Measurements from ENCODE around the gene RAB20. TPM values are rescaled to one million over a fixed set of nuclear protein-coding genes. Genes with fewer than 3 reads are reported as not detected.

The RAB20 gene
- total RNA-seq, 1 donor from 2014 or later: 8.2 TPM

- FAIRE-seq (no peak), DNase-seq (ENCODE audit: low read depth) (no peak)
- TF ChIP-seq, protein P1, sequence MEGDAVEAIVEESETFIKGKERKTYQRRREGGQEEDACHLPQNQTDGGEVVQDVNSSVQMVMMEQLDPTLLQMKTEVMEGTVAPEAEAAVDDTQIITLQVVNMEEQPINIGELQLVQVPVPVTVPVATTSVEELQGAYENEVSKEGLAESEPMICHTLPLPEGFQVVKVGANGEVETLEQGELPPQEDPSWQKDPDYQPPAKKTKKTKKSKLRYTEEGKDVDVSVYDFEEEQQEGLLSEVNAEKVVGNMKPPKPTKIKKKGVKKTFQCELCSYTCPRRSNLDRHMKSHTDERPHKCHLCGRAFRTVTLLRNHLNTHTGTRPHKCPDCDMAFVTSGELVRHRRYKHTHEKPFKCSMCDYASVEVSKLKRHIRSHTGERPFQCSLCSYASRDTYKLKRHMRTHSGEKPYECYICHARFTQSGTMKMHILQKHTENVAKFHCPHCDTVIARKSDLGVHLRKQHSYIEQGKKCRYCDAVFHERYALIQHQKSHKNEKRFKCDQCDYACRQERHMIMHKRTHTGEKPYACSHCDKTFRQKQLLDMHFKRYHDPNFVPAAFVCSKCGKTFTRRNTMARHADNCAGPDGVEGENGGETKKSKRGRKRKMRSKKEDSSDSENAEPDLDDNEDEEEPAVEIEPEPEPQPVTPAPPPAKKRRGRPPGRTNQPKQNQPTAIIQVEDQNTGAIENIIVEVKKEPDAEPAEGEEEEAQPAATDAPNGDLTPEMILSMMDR (IDR thresholded peaks at IDR 0.05; ENCODE audit: insufficient read depth, low read length, severe bottlenecking): no peak
- H3K36me3 ChIP-seq (ENCODE audit: control insufficient read depth, insufficient read depth, low read length): no peaks in the 10 kb centered on the region
- H3K27me3 ChIP-seq (ENCODE audit: control insufficient read depth, insufficient read depth, low read length): no peaks in the 10 kb centered on the region
- no peak overlapping the region for H3K4me3 ChIP-seq (ENCODE audit: low read depth, low read length)
These were observed 5.3 kb downstream of the RAB20 start for GRCh38 chr13:110556224-110556606.

DNA sequence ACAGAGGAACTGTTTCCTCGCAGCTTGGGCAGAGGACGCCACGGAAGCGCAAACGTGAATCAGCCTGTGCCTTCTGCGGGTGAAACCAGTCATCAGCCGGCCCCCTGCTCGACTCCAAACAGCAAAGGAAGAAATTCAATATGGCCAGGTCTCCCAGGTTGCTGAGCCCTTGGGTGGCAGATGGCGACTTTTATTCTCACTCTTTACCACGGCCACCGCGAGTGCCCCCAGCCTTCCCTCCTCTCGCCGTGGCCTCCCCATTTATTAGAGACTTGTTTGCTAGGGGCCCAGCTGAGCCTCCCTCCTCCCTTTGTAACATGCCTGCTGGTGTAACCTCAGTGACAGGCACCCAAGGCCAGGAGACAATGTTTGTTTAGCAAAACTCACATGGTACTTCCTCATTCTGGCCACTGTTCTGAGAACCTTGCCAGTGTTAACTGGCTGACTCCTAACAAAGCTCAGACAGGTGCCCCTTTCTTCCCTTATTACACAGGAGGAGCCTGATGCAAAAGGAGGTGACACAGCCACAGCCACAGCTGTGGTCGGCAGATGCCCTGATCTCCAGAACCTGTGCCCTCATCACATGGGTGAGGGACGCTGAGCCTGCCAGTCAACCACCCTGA, 5.8 kb downstream of the RAB20 start:
- no peaks in the 10 kb centered on the region for H3K27me3 ChIP-seq (ENCODE audit: control insufficient read depth, insufficient read depth, low read length)
- no peak overlapping the region for H3K4me3 ChIP-seq (ENCODE audit: low read depth, low read length)
- TF ChIP-seq, protein P1 (IDR thresholded peaks at IDR 0.05; ENCODE audit: insufficient read depth, low read length, severe bottlenecking): no peak
- no peaks in the 10 kb centered on the region for H3K36me3 ChIP-seq (ENCODE audit: control insufficient read depth, insufficient read depth, low read length)
- FAIRE-seq (no peak), DNase-seq (ENCODE audit: low read depth) (no peak)

- TF ChIP-seq, protein P1 (IDR thresholded peaks at IDR 0.05; ENCODE audit: insufficient read depth, low read length, severe bottlenecking): no peak
- Histone ChIP-seq H3K27me3 (ENCODE audit: control insufficient read depth, insufficient read depth, low read length) (no peaks in the 10 kb centered on the region), H3K4me3 (ENCODE audit: low read depth, low read length) (no peak overlapping the region), H3K36me3 (ENCODE audit: control insufficient read depth, insufficient read depth, low read length) (no peaks in the 10 kb centered on the region)
- no peak for DNase-seq (ENCODE audit: low read depth)
- no peak for FAIRE-seq
These were observed 6.6 kb downstream of the RAB20 start for GRCh38 chr13:110554946-110555345.

DNA sequence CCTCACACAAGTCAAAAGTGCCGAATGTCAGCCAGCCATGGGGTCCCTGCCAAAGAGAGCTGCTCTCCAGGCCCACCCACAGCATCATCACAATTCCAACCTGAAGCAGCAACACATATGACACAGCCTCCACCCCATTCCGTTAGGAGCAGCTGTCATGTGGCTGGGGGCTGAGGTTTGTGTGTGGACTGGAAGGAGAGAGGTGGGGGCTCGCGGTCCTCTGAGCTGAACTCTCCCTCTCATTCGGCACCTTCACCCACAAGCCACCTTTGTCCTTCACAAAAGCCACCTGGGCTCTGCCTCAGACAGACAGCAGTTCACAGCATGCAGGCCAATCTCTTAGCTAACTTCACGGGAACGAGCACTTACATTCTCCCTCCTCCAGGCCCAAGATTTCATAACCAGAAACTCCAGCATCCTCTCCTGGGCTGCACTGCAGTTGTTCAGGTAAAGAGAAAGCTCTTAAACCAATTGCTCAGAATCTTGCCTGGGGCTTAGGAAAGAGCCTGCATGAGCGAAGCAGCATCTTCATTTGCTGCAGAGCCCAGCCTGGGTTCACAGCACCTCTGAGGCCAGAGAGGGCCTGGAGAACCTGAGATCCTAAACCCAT, 7.2 kb downstream of the RAB20 start:
- no peak for FAIRE-seq
- Histone ChIP-seq H3K27me3 (ENCODE audit: control insufficient read depth, insufficient read depth, low read length) (no peaks in the 10 kb centered on the region), H3K36me3 (ENCODE audit: control insufficient read depth, insufficient read depth, low read length) (no peaks in the 10 kb centered on the region), H3K4me3 (ENCODE audit: low read depth, low read length) (no peak overlapping the region)
- TF ChIP-seq, protein P1 (IDR thresholded peaks at IDR 0.05; ENCODE audit: insufficient read depth, low read length, severe bottlenecking): no peak
- DNase-seq (ENCODE audit: low read depth): no peak

DNA sequence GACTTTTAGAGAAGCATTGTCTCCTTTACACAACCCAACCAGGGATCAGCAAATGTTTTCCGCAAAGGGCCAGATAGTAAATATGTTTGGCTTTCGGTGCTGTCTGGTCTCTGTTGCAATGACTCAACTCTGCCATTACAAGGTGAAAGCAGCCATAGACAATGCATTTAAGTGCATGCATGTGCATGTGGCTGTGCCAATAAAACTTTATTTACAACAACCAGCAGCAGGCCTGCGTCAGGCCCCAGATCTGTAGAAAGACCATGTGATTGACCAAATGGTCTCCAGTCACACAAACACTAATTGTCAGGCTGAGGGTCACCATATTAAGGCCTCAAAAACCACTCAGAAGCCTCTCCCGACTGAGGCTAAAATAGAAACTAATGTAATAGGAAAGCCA, 8.1 kb downstream of the RAB20 start:
- FAIRE-seq (no peak), DNase-seq (ENCODE audit: low read depth) (no peak)
- no peak overlapping the region for H3K4me3 ChIP-seq (ENCODE audit: low read depth, low read length)
- H3K36me3 ChIP-seq (ENCODE audit: control insufficient read depth, insufficient read depth, low read length): no peaks in the 10 kb centered on the region
- TF ChIP-seq, protein P1 (IDR thresholded peaks at IDR 0.05; ENCODE audit: insufficient read depth, low read length, severe bottlenecking): no peak
- no peaks in the 10 kb centered on the region for H3K27me3 ChIP-seq (ENCODE audit: control insufficient read depth, insufficient read depth, low read length)

GRCh38 chr13:110552767-110553166, 8.8 kb downstream of the RAB20 start:
- DNase-seq (ENCODE audit: low read depth) (no peak), FAIRE-seq (no peak)
- Histone ChIP-seq H3K36me3 (ENCODE audit: control insufficient read depth, insufficient read depth, low read length) (no peaks in the 10 kb centered on the region), H3K27me3 (ENCODE audit: control insufficient read depth, insufficient read depth, low read length) (no peaks in the 10 kb centered on the region), H3K4me3 (ENCODE audit: low read depth, low read length) (no peak overlapping the region)
- TF ChIP-seq, protein P1 (IDR thresholded peaks at IDR 0.05; ENCODE audit: insufficient read depth, low read length, severe bottlenecking): no peak
